NCI-H1048 (cell line): Measurements from ENCODE around the gene LRRN4CL.
A peak's percentile ranks its signal among the peaks of the same experiment; 100 is the strongest.
"Not testable (repeated sequence)": the region's sequence is repeated elsewhere in the genome, so short reads cannot be mapped to it uniquely, and the experiment has no call there.

Experiments
- DNase-seq: peaks from one replicate; lab custom pipeline; 2025; lab: John Stamatoyannopoulos, UW

LRRN4CL gene

GRCh38 chr11:62689421-62690183 lies at the start of gene LRRN4CL:
Gene LRRN4CL, minus strand, starts transcription at chr11:62689530. Its CDS starts 1,022 bp downstream, at chr11:62688508.
- DNase-seq, result no peak

- no peak for DNase-seq
Measured at GRCh38 chr11:62737196-62737595, 47.9 kb upstream of the LRRN4CL start.

GRCh38 chr11:62732830-62733229 lies 43.5 kb upstream of the LRRN4CL start:
- no peak for DNase-seq

- not testable (repeated sequence) for DNase-seq
Measured at GRCh38 chr11:62730076-62730475, 40.7 kb upstream of the LRRN4CL start.

GRCh38 chr11:62728171-62728988 lies 39.0 kb upstream of the LRRN4CL start, which contains the start of gene TTC9C:
Gene TTC9C, plus strand, starts transcription at chr11:62728486. Its CDS starts 363 bp downstream, at chr11:62728849.
- DNase-seq, result peak; percentile 80

GRCh38 chr11:62727872-62728170 lies 38.5 kb upstream of the LRRN4CL start:
- DNase-seq, result peak; percentile 95

- peak; percentile 98 for DNase-seq
Measured at GRCh38 chr11:62727165-62727871, 38.0 kb upstream of the LRRN4CL start, which contains the start of gene HNRNPUL2. Gene HNRNPUL2, minus strand, starts transcription at chr11:62727457. Its CDS starts 301 bp downstream, at chr11:62727156.

- no peak for DNase-seq
Measured at GRCh38 chr11:62726915-62727164, 37.5 kb upstream of the LRRN4CL start.

GRCh38 chr11:62726156-62726914 lies 37.0 kb upstream of the LRRN4CL start:
- DNase-seq, result no peak

- no peak for DNase-seq
Measured at GRCh38 chr11:62725646-62726045, 36.3 kb upstream of the LRRN4CL start.

GRCh38 chr11:62724171-62724570 lies 34.8 kb upstream of the LRRN4CL start:
- DNase-seq, result no peak

- DNase-seq, result no peak
Measured at GRCh38 chr11:62721994-62722393, 32.7 kb upstream of the LRRN4CL start.

GRCh38 chr11:62719302-62719978 lies 30.1 kb upstream of the LRRN4CL start:
- DNase-seq, result no peak

GRCh38 chr11:62716816-62717215 lies 27.5 kb upstream of the LRRN4CL start:
- no peak for DNase-seq

GRCh38 chr11:62716206-62716605 lies 26.9 kb upstream of the LRRN4CL start:
- no peak for DNase-seq

GRCh38 chr11:62715150-62716130 lies 26.1 kb upstream of the LRRN4CL start:
- no peak for DNase-seq

GRCh38 chr11:62713343-62713742 lies 24.0 kb upstream of the LRRN4CL start:
- DNase-seq, result no peak

GRCh38 chr11:62712861-62713260 lies 23.5 kb upstream of the LRRN4CL start:
- DNase-seq, result no peak

- no peak for DNase-seq
Measured at GRCh38 chr11:62712276-62712812, 23.0 kb upstream of the LRRN4CL start.

- no peak for DNase-seq
Measured at GRCh38 chr11:62710001-62710345, 20.6 kb upstream of the LRRN4CL start.
